H1 (cell line): ENCODE results near the gene THADA. TPM values are rescaled to one million over a fixed set of nuclear protein-coding genes. Genes with fewer than 3 reads are reported as not detected.

Experiments used
- BACH1 ChIP-seq: IDR thresholded peaks from 2 replicates; pipeline ENCODE4 v1.6.1; 2012; ENCODE audit warnings: low read length, improper control_type of control experiment
- CTBP2 ChIP-seq: IDR thresholded peaks from 2 replicates; pipeline ENCODE4 v1.7.0; 2011; ENCODE audit warnings: borderline replicate concordance, mild to moderate bottlenecking, moderate library complexity, mixed read lengths, low read length; ENCODE audit not compliant: insufficient read depth, insufficient read length
- GTF2F1 ChIP-seq: IDR thresholded peaks from 2 replicates; pipeline ENCODE4 v1.6.1; 2012; ENCODE audit warnings: low read depth, low read length, improper control_type of control experiment, borderline replicate concordance
- JUN ChIP-seq: IDR thresholded peaks from 2 replicates; pipeline ENCODE4 v1.6.1; 2011; ENCODE audit warnings: low read depth, mild to moderate bottlenecking, improper control_type of control experiment, low read length
- PHF8 ChIP-seq: fragments of 200-600 bp; sonication (generic); conservative IDR thresholded peaks from 2 replicates; pipeline ENCODE4 v1.7.1; 2012; ENCODE audit warnings: low read depth, mild to moderate bottlenecking, inconsistent platforms, low read length, moderate library complexity
- RFX5 ChIP-seq: IDR thresholded peaks from 2 replicates; pipeline ENCODE4 v1.6.1; 2011; ENCODE audit warnings: low read depth, low read length, improper control_type of control experiment, borderline replicate concordance
- SP2 ChIP-seq: IDR thresholded peaks from 2 replicates; pipeline ENCODE4 v1.6.1; 2012; ENCODE audit warnings: mild to moderate bottlenecking, low read length, inconsistent platforms
- SUZ12 ChIP-seq: fragments of 200-600 bp; sonication (generic); IDR thresholded peaks from 2 replicates; pipeline ENCODE4 v1.6.1; 2012; ENCODE audit warnings: mild to moderate bottlenecking, inconsistent platforms, low read length, moderate library complexity, mixed read lengths
- polyA plus RNA-seq, 7 experiments: library from polyadenylated mRNA; depleted of rRNA in 3 of 7; stranded (reverse) in 5 of 7; unstranded in 2 of 7; fragments of >200 nt in 5 of 7; fragments of 200-250 nt in 2 of 7; gene quantifications; 1 replicate in 5 of 7; 2 replicates in 1 of 7; 4 replicates in 1 of 7; pipeline versions ENCODE4 v1.2.1 to v1.2.3, GENCODE V29; 2011 to 2013; ENCODE audit warnings: missing spikeins in 2 of 7, mixed read lengths in 2 of 7
- total RNA-seq: library from RNA; stranded (reverse); fragmentation: NEBNext Ultra II Directional; extraction: Animal tissue kit (Norgen Biotek cat#: 25700); gene quantifications from 2 replicates; pipeline ENCODE4 v1.2.1, GENCODE V29; 2021

The THADA gene
- total and polyA plus RNA-seq, 2 of the 8 experiments (the other 6 are each of a cell fraction or from before 2014, with no cell fraction given): 22.4 to 26.8 TPM

DNA sequence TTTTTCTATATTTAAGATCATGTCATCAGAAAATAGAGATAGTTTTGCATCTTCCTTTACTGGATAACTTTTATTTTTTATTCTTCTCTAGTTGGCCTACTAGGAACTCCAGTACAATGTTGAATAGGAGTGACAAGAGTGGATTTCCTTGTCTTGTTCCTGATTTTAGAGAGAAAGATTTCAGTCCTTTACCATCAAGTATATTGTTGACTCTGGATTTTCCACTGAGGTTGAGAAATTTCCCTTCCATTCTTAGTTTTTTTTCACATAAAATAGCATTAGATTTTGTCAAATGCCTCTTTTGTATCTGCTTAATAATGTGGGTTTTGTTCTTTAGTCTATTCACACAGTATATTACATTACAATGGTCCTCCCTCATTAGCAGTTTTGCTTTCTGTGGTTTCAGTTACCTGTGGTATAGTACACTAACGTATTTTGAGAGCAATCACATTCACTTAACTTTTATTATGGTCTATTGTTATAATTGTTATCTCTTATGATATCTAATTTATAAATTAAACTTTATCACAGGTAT, 105.5 kb downstream of the THADA start (continued):
- no peak for TF ChIP-seq SUZ12
- no peak for TF ChIP-seq SP2
- no peak for TF ChIP-seq PHF8
- no peak for TF ChIP-seq RFX5
- TF ChIP-seq BACH1: no peak
- TF ChIP-seq GTF2F1: no peak
- TF ChIP-seq CTBP2: no peak
- no peak for TF ChIP-seq JUN
